Tibial nerve (tissue), 3 donors: ENCODE measurements around the gene FARSB.

Source experiments
- POLR2A ChIP-seq, 2 donors: fragments of 450-650 bp; IDR thresholded peaks; one replicate each; pipeline ENCODE4 v1.6.1; 2017; ENCODE audit warnings: antibody characterized with exemption in 2 of 2, mild to moderate bottlenecking in 2 of 2, moderate library complexity in 2 of 2
- TF ChIP-seq, protein P1 (sequence below), 5 experiments: fragments of 200-600 bp in 3 of 5; fragments of 450-650 bp in 2 of 5; sonication (generic) in 3 of 5; IDR thresholded peaks; one replicate each; pipeline ENCODE4 v1.5.1; 2016 to 2019; ENCODE audit warnings: antibody characterized with exemption in 5 of 5, mild to moderate bottlenecking in 3 of 5, moderate library complexity in 2 of 5

DNA sequence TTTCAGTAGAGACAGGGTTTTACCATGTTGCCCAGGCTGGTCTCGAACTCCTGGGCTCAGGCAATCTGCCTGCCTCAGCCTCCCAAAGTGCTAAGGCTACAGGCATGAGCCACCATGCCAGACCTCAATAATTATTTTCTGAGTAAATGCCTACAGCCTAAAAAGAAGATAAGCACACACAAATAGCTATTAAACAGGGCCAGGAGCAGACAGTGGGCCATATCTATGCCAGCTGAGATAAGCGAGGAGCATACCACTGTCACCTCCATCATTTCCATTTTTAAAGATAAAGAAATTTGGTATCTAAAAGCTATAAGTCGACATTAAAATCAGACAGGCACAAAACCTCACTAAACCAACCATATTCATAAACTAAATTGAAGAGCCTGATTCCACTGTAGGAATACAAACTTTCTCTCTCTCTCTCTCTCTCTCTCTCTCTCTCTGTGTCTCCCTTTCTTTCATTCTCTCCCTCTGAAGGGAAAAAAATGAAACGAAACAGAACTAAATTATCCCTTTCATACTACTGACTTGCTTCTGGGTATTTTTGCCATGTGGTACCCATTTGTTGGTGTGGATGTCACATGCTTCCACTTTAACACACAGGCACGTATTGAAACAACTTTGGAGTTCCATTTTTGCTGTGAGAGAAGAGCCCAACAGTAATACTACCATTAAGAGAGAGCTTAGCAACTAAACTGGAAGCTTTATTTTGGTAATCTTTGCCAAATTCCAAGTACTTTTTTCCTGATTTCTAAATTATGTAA lies 51.0 kb downstream of the FARSB start:
- TF ChIP-seq, protein P1, sequence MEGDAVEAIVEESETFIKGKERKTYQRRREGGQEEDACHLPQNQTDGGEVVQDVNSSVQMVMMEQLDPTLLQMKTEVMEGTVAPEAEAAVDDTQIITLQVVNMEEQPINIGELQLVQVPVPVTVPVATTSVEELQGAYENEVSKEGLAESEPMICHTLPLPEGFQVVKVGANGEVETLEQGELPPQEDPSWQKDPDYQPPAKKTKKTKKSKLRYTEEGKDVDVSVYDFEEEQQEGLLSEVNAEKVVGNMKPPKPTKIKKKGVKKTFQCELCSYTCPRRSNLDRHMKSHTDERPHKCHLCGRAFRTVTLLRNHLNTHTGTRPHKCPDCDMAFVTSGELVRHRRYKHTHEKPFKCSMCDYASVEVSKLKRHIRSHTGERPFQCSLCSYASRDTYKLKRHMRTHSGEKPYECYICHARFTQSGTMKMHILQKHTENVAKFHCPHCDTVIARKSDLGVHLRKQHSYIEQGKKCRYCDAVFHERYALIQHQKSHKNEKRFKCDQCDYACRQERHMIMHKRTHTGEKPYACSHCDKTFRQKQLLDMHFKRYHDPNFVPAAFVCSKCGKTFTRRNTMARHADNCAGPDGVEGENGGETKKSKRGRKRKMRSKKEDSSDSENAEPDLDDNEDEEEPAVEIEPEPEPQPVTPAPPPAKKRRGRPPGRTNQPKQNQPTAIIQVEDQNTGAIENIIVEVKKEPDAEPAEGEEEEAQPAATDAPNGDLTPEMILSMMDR (IDR thresholded peaks at IDR 0.05) = peak in 1 of 5 experiments; percentile 22
- no peak for TF ChIP-seq POLR2A (IDR thresholded peaks at IDR 0.05)
